HG03575 (cell line): ENCODE measurements around the gene BCAS1.

ENCODE experiments used
- ATAC-seq: cut with Tn5 transposase; IDR thresholded peaks from one replicate; pipeline ENCODE4 v1.9.1; 2021; ENCODE audit not compliant: unreplicated experiment, insufficient number of reproducible peaks, low FRiP score; ENCODE audit errors: extremely low read depth

BCAS1 gene

DNA sequence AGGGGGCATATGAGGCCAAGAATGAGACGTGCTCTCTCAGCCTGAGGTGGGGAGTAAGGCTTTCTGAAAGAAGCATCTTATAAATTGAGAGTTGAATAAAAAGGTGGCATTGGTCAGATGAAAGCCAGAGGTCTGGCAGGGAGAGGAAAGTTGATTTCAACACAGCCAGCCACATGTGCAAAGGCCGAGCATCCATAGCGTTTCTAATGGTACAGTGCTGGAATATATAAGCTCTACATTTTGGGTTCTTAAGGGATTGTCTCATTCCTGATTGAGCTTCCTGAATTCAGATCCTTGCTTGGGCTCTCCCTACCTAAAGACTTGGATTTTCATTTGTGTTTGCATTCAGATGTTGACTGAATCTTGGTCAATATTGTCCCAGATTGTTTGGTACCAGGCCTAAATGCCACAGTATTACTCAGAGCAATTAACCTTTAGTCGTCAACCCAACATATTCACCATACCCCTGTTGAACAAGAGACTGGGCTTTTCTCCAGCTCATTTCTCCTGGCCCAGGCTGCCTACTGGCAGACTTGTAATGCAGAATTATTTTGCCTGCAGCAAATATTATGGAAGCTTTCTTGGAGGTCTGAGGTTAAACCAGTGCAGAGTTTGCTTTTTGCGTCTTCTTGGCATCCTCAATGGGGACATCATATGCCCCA, 14.5 kb upstream of the BCAS1 start:
- ATAC-seq, result no peak

DNA sequence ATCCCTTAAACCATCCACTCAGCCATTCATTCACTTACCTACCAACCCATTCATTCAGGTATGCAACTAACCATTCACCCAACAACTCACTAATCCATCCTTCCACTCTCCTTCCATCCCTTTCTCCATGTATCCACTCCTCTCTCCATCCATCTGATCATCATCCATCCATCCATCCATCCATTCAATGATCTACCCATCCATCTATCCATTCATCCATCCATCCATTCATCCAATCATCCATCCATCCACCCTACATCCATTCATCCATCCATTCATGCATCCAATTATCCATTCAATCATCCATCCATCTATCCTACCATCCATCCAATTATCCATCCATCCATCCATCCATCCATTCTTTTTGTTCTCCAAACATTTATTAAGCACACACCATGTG, 13.8 kb upstream of the BCAS1 start:
- no peak for ATAC-seq

DNA sequence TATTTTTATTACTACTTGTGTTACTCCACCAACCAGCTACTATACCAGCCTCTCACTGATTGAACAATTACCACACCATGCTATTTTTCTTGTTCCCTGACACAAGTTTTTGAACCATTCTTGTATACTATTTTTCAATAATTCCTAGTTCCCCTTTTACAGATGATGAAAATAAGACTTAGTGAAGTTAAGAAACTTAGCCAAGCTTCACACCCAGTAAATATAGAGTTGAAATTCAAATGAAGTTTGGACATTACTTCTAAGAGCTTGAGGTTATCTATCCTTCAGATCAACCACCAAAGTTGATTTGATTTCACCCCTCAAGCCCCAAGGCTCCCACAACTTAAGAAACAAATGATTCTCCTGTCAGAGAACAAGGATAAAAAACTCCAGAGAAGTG, 13.1 kb upstream of the BCAS1 start:
- ATAC-seq, result no peak

DNA sequence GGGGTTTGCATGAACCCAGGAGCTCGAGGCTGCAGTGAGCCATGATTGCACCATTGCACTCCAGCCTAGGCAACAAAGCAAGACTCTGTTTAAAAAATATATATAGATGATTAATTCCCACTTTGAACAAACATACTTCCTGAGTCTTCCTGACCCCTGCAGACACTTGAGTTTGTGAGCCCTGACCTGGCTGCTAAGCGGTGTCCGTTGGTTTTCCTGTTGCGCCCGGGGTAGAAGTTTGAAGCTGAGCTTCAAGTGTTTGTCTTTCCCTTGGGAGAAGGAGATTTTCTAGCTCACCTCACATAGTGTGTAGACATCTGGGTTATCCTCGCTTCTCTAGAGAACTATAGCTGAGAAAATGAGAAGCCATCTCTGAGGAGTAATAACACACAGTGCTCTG, 11.7 kb upstream of the BCAS1 start:
- ATAC-seq, result no peak

DNA sequence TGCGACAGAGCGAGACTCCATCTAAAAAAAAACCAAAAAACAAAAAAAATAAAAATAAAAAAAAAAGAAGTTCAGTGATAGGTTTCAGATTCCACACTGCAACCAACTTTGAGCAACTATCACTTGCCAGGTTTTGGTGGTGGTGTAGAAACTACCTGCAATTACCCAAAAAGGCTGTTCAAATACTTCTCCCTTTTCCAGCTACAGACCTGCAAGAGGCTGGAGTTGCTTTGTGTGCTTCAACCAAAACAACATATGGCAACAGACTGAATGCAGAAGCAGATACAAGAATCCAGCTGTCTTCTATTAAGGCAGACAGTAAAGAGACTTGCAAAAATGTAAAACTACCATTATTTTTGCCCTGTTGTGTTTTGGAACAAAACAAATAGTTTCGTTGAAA, 9.3 kb upstream of the BCAS1 start:
- ATAC-seq, result peak; percentile 54

DNA sequence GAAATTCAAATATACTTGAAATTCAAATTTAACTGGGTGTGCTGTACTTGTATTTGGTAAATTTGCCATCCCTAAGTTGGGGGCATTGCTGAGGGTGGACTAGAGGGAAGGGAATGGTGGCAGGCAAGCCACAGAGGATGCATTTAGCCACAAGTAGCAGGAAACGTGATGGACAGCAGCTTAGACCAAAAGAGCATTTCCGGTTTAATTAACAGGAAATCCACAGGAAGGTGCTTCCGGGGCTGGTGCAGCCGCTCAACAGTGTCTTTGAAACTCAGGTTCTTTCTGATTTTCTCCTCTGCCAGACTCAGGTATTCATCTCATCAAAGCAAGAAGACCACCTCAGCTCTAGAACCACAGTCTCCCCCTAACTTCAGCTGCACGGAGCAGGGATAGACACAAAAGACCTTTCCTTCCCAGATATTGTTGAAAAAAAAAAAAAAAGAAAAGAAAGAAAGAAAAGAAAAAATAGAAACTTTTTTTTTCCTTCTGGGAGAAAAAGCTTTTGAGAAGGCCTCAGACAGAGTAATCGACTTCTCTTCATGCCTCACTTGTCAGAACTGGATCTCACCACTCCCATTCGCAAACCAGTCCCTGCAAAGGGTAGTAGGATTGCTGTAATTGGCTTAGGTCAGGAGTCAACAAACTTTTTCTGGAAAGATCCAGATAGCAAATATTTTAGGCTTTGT, 8.0 kb upstream of the BCAS1 start:
- ATAC-seq, result no peak

DNA sequence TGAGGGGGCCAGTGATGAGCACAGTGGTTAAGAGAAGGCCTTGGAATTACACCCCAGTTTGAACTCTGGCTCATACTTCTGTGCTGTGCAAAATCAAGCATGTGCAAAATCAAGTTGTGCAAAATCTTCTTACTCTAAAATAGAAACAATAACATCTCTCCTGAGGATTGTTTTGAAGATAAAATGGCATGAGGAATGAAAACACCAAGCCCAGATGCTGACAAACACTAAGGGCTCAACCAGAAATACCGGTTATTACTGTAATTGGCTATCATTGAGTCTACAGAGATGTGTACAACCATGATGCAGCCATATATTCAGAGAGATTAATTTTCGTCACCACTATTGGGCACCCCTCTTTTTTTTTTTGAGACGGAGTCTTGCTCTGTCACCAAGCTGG, 5.9 kb upstream of the BCAS1 start:
- no peak for ATAC-seq

DNA sequence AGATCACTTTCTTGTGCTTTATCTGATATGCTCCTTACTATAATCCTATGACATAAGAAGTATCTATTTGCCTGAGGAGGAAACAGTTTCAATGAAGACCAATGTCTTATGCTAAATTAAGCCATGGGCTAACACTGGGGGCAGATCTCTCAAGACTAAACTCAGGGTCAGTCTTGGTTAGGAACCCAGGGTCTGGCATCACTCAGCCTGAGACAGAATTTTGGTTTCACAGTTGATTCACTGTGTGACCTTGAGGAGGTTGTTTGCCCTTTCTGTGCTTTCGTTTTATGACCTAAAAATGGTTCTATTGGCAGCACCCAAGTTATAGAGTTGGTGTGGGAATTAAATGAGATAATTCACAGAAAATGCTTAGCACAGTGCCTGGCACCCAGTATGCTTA, 4.9 kb upstream of the BCAS1 start:
- ATAC-seq, result no peak

DNA sequence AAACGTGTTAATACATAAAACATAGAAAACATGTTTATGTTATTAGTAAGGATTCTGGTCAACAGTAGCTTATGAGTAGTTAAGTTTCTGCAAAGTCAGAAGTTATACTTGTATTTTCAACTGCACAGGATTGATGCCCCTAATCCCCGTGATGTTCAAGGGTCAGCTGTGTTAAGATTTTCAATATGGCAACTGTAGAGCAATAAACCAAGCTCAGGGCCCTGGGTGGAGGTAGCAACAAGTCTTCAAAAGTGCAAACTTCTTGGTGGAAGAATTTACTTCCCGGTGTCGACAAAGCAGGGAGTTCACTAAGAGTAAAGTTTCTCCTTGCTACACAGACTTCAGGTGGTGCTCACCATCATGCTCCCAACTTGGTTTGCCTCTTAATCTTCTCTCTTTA, 4.1 kb upstream of the BCAS1 start:
- ATAC-seq, result no peak

DNA sequence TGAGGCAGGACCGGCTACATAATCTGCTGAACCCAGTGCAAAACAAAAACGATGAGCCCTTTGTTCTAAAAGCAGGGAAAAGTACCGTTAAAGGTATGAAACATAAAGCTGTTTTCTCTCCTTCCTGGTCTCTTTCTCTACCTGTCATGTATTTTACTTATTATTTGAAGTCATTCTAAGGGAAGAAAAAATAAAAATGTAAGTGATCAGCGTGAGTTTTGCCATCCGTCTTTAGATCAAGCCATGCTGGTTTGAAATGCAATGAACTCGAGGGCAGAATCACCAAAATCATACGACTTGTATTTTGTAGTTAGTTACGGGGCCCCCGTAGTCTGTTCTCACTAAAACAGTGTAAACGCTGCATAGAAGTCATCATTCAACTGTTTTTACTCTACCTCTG, 2.9 kb upstream of the BCAS1 start:
- no peak for ATAC-seq

DNA sequence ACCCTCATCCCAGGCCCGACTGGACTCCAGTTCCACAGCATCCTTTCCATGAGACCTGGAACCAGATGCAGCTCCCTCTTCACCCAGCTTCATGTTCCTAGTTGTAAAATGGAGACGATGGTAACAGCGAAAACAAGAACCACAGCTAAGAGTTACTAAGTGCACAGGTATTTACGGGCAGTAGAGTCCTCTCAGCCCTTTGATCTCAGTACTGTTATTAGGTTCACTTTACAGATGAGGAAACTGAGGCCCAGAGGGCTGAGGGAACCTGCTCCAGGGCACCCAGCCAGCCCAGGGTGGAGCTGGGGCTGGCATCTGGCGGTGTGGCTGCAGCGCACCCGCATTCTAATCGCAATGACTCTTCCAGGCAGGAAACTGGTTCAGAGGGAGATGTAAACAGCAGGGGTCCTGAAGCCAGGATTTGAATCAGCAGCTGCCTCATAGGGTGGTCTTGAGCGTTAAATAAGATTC, 858 bp downstream of the BCAS1 start:
- ATAC-seq, result no peak

DNA sequence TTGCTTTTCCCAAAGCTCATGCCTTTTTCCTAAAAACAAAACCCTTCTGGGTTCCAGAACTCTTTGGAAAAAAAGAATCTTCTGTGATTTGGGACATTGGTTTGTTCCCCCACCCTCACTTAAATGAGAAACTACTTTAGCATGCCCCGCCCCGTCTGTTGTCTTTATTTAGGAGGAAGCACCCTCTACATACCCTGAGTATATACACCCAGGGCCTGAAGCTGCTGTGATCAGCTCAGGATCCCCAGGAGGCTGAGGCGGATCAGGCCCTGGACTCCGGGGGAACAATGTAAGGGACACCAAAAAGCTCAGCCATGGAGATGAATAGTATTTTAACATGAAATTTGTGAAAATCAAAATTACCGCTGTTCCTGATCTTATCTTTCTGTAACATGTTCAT, 1.4 kb downstream of the BCAS1 start:
- ATAC-seq, result no peak

DNA sequence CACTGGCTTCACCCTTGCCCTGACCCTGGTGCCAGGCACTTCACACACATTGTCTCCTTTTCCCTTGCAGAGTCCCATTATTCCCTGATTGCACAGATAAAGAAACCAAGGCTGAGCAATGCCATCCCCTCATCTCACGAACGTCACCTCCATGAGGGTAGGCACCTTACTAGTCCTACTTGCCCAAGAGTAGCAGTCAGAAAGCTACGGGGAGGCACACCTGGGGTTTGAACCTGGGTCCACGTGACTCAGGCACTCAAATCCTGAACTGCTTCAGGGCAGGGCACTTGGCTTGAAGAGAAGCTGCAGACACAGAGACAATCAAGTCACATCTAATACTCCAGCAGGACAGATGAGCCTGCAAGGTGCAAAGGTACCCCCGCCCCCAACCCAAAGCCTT, 1.9 kb downstream of the BCAS1 start:
- no peak for ATAC-seq

DNA sequence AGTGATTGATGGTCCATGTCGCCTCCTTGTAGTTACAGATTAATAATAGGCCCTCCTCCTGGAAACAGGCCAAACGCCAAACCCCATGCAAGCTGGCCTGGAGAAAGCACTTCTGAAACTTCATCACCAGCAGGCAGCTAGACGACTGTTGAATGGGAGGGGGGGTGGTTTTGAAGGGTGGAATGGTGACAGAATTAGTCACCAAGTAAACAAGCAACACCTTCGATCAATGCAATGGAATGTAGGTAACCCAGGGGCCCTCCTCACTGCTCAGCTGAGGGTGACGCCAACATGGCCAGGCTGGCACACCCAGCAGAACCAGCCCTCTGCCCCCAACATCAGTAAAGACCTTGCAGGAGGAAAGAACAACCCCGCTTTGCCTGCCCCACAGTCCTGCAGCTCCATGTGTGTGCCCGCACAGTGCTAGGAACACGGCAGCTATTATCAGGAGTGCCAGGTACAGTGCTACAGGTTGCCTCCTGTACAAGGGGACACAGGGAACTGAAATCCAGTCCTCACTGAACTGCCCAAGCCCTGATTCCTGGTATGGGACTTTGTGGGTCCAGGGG, 2.7 kb downstream of the BCAS1 start:
- ATAC-seq, result peak; percentile 31

DNA sequence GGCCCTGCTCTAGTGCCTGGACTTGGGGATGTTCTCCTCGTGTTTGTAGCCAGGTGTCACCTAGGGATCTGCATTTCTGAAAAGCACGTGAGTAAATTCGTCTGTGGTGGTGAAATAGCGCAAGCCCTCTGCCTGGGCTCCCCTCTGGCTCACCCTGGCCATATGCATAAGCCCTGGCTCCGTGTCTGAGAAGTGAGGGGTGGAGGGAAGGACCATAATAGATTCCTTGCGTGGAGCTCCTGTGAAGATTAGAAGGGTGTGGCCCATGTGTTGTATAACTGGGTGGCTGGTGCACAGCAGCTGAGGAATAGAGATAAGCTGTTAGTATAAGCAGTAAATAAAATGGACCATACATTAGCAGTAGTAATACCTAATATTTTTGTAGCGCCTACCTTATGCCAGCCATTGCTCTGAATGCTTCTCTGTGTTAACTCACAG, 4.8 kb downstream of the BCAS1 start:
- no peak for ATAC-seq

DNA sequence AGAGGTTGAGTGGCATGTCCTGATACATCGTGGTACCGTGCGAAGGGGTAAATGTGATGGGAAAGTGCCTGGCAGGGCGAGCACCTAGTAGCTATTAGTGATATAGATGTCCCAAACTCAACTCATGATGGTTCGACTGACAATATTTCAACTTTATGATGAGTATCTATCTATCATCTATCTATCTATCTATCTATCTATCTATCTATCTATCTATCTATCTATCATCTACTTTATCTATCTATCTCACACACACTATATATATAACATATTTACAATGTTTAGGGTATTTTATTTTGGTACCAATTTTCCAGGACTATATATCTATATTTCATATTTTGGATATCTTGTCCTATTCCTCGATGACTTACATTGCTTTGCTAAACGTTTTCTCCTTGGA, 5.5 kb downstream of the BCAS1 start:
- ATAC-seq, result no peak

DNA sequence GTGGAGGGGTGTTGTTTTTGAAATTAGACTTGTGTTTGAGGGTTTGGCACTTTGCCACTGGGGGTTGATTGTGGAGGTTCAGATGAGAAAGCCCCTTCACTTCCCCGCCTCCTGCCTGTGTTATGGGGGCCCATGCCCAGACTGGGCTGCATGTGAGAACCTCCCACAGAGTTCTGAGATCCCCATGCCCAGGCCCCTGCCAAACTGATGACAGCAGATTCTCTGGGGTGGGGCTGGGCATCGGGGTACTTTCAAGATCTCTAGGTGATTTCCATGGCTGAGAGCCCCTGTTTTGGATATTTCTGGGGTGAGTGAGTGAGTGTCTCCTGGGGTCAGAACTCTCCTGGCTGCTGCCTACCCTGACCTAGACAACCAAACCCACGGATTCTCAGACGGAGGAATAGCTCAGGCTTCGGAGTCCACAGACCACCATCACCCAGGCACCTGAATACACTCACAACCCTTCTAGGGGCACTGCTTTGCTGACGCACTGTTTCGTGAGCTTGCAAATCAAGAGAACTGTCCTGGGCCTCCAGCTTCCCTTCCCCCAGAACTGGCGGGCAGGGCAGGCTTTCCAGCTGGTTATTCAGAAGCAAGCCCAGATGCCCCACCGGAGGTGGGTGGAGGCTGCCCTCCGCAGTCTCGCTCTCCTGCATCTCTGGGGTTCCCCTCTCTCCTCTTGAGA, 6.3 kb downstream of the BCAS1 start:
- no peak for ATAC-seq

DNA sequence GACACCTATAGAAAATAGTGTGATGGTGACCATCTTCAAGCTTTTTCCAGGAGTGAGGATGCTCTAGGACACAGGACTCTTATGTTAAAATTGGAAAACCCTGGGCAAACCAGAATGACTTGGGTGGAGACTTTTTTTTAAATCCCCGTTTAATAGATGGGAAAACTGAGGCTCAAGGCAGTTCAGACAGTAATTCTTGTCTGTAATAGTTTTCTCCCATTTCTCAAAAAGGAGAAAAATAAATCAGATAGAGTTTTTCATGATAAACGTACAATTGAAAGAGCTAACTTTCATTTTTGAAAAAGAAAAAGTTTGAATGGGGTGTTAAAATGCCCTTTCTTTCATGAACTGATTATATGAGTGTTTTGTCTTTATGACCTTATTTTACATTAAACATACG, 6.8 kb downstream of the BCAS1 start:
- ATAC-seq, result no peak

DNA sequence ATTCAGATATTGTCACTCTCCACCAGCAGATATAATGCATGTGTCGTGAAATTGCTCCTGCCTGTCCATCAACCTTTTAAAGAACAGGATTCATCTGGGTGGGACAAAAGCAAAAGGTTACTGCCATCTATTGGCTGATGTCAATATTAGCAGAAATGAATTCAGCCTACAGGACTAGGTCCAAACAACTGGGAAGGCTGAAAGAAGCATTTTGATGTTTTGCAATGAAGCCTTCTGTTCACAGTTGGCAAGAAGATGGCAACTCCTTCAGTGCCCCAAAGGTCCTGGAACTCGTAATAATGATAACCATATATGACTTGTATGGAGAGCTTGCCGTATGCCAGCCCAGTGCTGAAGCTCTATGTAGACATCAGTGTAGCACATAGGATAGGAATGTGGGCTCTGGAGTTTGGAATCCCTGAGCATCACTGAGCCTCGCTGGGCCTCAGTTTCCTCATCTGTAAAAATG, 7.5 kb downstream of the BCAS1 start:
- no peak for ATAC-seq
